Raji (cell line): ENCODE measurements around the gene RIPOR3.

Experiments
- POLR2A ChIP-seq: IDR thresholded peaks from 2 replicates; pipeline ENCODE4 v1.6.1; 2011; ENCODE audit warnings: low read depth, low read length, control low read depth; ENCODE audit not compliant: insufficient read depth

The RIPOR3 gene

DNA sequence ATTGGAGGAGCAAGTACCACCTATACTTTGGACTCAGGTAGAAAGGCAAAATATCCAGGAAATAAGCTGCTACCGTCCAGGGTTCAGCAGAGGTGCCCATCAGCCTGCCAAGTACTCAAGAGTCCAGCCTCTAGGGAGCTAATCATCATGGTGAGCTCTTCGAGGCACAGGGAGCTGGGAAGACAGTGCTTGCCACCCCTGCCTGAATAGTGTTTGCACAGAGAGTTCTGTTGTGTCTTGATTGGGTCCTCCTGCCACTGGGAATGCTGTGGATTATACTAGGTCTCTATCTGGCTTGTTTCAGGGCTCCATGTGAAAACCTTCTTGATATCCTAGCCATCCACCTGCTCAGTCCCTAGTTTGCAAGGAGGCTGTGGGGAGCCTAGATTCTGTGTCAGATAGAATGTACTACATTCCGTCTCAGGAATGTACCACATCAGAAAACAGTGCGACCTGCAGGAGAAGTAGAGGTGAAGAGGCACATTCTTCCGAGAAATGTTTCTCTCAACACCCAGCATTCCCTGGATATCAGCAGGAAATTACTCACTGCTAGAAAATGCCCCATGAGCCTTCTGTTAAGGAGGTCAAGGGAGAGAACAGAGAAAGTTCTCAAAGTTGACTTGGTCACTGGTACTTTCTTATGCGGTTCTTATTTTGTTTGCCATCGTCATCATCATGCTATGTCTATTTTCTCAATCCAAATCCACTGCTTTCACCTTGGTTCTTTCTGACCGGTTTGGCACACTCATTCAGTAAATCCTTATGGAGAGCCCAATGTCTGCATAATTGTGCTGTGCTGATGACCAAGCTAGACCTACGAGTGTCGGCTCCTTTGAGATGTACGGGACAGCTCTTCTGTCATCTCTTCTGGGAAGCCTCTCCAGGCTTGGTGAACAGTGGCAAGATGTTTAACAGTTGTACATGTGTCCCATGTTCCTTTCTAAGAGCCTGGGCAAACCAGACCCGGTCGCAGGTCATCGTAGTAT is 150.4 kb downstream of the RIPOR3 start:
- TF ChIP-seq POLR2A, result no peak

DNA sequence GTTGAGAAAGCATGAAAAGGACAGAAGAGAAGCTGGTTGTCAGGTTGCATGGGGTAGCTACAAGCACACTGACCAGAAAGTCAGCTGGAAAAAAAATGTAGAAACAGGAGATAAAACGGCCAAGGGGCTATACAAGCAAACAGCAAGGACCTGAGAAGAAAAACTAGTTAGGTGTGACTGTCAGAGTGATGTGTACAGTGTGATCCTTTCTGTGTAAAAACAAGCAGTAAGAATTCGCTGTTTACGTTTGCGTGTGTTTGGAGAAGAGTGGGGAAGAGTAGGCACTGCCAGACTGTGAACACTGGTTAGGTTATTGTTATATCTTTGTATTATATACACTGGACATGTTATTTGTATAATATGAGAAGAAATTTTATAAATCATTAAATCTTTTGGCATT is 153.1 kb downstream of the RIPOR3 start:
- TF ChIP-seq POLR2A, result no peak

DNA sequence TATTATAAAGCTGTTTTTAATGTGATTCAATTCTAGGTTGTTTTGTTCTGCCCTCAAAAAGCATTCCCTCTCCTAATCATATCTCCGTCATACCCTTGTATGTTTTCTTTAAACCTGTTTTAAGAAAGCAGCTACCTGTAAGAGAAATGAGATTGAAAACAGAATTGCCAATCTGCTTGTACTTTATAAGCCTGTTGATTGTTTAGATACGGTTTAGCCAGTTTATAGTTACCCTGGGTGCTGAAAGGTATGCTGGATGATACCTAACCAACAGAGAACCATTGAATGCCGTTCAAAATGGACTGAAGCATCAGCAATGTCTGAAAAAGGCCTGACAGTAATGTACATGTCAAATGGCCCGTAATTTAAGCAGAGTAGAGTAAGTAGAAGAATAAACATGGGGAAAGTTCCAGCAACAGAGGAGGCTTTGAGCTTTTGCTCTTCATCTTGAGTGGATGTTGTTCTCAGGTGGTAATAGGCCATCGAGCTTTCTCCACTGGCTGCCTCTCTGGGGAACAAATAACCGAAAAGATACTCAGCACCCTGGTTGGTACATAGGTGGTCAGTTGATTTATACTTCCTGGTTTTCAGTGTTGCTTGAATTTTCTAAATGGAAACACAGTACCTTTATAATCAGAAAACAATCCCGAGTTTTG is 153.7 kb downstream of the RIPOR3 start:
- no peak for TF ChIP-seq POLR2A

DNA sequence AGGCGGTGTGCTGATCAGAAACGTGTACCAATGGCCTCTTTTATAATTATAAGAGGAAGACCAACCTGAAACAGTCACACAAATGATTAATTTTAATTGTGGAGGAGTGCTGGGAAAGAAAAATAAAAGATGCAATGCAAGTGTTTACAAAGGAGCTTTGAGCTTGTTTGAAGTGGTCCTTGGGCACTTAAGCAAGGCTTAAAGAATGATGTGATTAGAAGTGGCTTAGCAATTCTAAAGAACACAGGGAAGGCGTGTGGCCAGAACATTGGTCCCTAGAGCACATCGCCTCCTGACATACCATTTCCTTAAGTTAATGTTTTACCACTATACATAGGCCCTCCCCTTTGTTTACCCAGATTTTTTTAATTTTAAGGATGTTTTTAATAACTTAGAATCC is 155.0 kb downstream of the RIPOR3 start:
- no peak for TF ChIP-seq POLR2A
